NCI-H2227 (cell line): ENCODE measurements around the gene KRT80.

Experiments used
- DNase-seq: peaks from one replicate; lab custom pipeline; 2025; ENCODE audit not compliant: unreplicated experiment; lab: John Stamatoyannopoulos, UW

KRT80 gene

GRCh38 chr12:52199294-52199919, 7.6 kb upstream of the KRT80 start:
- no peak for DNase-seq

- DNase-seq = no peak
These were observed 6.8 kb upstream of the KRT80 start for GRCh38 chr12:52198454-52199215.

GRCh38 chr12:52197371-52198231, 5.8 kb upstream of the KRT80 start:
- DNase-seq = no peak

GRCh38 chr12:52195065-52195730, 3.4 kb upstream of the KRT80 start:
- no peak for DNase-seq

GRCh38 chr12:52193991-52194390, 2.2 kb upstream of the KRT80 start:
- no peak for DNase-seq

GRCh38 chr12:52193532-52193931, 1.7 kb upstream of the KRT80 start:
- no peak for DNase-seq

- DNase-seq = no peak
These were observed 719 bp downstream of the KRT80 start for GRCh38 chr12:52190860-52191729.

- DNase-seq = no peak
These were observed 2.2 kb downstream of the KRT80 start for GRCh38 chr12:52189376-52190174.

- no peak for DNase-seq
These were observed 3.2 kb downstream of the KRT80 start for GRCh38 chr12:52188658-52189057.

GRCh38 chr12:52187640-52188039, 4.2 kb downstream of the KRT80 start:
- DNase-seq = no peak

- no peak for DNase-seq
These were observed 4.6 kb downstream of the KRT80 start for GRCh38 chr12:52187206-52187605.

- no peak for DNase-seq
These were observed 5.5 kb downstream of the KRT80 start for GRCh38 chr12:52186118-52186840.

- DNase-seq = no peak
These were observed 6.3 kb downstream of the KRT80 start for GRCh38 chr12:52185400-52185967.

- DNase-seq = no peak
These were observed 7.0 kb downstream of the KRT80 start for GRCh38 chr12:52184813-52185212.

- no peak for DNase-seq
These were observed 7.8 kb downstream of the KRT80 start for GRCh38 chr12:52183971-52184370.

GRCh38 chr12:52183544-52183910, 8.3 kb downstream of the KRT80 start:
- no peak for DNase-seq

GRCh38 chr12:52182898-52183543, 8.8 kb downstream of the KRT80 start:
- DNase-seq = no peak

- no peak for DNase-seq
These were observed 9.4 kb downstream of the KRT80 start for GRCh38 chr12:52182384-52182783.
